IMR-90 (cell line): Measurements from ENCODE around the gene PLD1. TPM values are rescaled to one million over a fixed set of nuclear protein-coding genes. Genes with fewer than 3 reads are reported as not detected.

Experiments used
- ATAC-seq: fragments of 200-7000 bp; cut with Tn5 transposase; 2 replicates; pipeline ENCODE4 v1.9.1; 2020; ENCODE audit warnings: low read depth, mild to moderate bottlenecking, moderate library complexity
- BruUV-seq: library from RNA; stranded (reverse); fragments of 400-500 nt; replicated peaks from 2 replicates; lab custom pipeline; 2021; lab: Mats Ljungman, UMichigan
- CTCF ChIA-PET: fragments of 300-600 bp; formaldehyde crosslinking; extraction: SDS; loops from one replicate; lab custom pipeline; 2021; ENCODE audit warnings: antibody characterized with exemption; lab: Yijun Ruan, JAX
- POLR2A ChIA-PET: fragments of 300-600 bp; sonication (Branson Sonifier 250); formaldehyde crosslinking; loops from one replicate; lab custom pipeline; 2022; ENCODE audit warnings: antibody characterized with exemption; ENCODE audit not compliant: unreplicated experiment; lab: Charles Lee
- DNase-seq: peaks from one replicate; pipeline ENCODE4 v3.0.0; 2013
- H2AFZ ChIP-seq: replicated peaks from 2 replicates; pipeline ENCODE3; 2013; ENCODE audit warnings: low read length, mild to moderate bottlenecking; ENCODE audit not compliant: poor library complexity
- H2AK5ac ChIP-seq: 2 replicates; pipeline ENCODE4 v1.6.1; 2013; ENCODE audit warnings: low read depth, low read length, inconsistent platforms
- H2AK9ac ChIP-seq: replicated peaks from 2 replicates; pipeline ENCODE3; 2013; ENCODE audit warnings: mild to moderate bottlenecking, low read depth, low read length, moderate library complexity; ENCODE audit not compliant: poor library complexity
- H2BK120ac ChIP-seq: 2 replicates; pipeline ENCODE4 v1.6.1; 2013; ENCODE audit warnings: low read depth, low read length, inconsistent platforms
- H2BK15ac ChIP-seq: 3 replicates; pipeline ENCODE4 v1.6.1; 2013; ENCODE audit warnings: low read depth, low read length, inconsistent platforms
- H2BK20ac ChIP-seq: 2 replicates; pipeline ENCODE4 v1.6.1; 2013; ENCODE audit warnings: low read depth, mild to moderate bottlenecking, inconsistent platforms, low read length, moderate library complexity
- H2BK5ac ChIP-seq: 2 replicates; pipeline ENCODE4 v1.6.1; 2013; ENCODE audit warnings: mild to moderate bottlenecking, low read depth, low read length, inconsistent platforms; ENCODE audit not compliant: poor library complexity, severe bottlenecking
- H3K14ac ChIP-seq: replicated peaks from 2 replicates; pipeline ENCODE4 v1.6.1; 2013; ENCODE audit warnings: low read depth, low read length, inconsistent platforms
- H3K18ac ChIP-seq: 2 replicates; pipeline ENCODE4 v1.6.1; 2013; ENCODE audit warnings: low read depth, low read length, control low read depth
- H3K23ac ChIP-seq: 2 replicates; pipeline ENCODE4 v1.6.1; 2013; ENCODE audit warnings: low read depth, low read length, inconsistent platforms
- H3K27ac ChIP-seq: 2 replicates; pipeline ENCODE4 v1.5.1; 2013; ENCODE audit warnings: mild to moderate bottlenecking, control low read depth, low read length; ENCODE audit not compliant: insufficient read depth
- H3K27me3 ChIP-seq: 2 replicates; pipeline ENCODE4 v1.6.1; 2013; ENCODE audit warnings: low read length; ENCODE audit not compliant: control insufficient read depth, insufficient read depth
- H3K36me3 ChIP-seq: 2 replicates; pipeline ENCODE4 v1.6.1; 2013; ENCODE audit warnings: low read length, mixed read lengths; ENCODE audit not compliant: control insufficient read depth, insufficient read depth
- H3K4ac ChIP-seq: 2 replicates; pipeline ENCODE4 v1.6.1; 2013; ENCODE audit warnings: low read depth, low read length, inconsistent platforms
- H3K4me1 ChIP-seq: 2 replicates; pipeline ENCODE4 v1.6.1; 2013; ENCODE audit warnings: low read length, mixed read lengths; ENCODE audit not compliant: control insufficient read depth, insufficient read depth
- H3K4me2 ChIP-seq: 2 replicates; pipeline ENCODE4 v1.6.1; 2013; ENCODE audit warnings: low read depth, mild to moderate bottlenecking, control low read depth, low read length, moderate library complexity
- H3K4me3 ChIP-seq: 2 replicates; pipeline ENCODE4 v1.5.1; 2013; ENCODE audit warnings: low read depth, mild to moderate bottlenecking, control low read depth, low read length, moderate library complexity; ENCODE audit not compliant: insufficient read depth
- H3K56ac ChIP-seq: 2 replicates; pipeline ENCODE4 v1.6.1; 2013; ENCODE audit warnings: low read length, inconsistent platforms; ENCODE audit not compliant: insufficient read depth; ENCODE audit errors: extremely low read depth
- H3K79me1 ChIP-seq, 2 experiments: 2 replicates each; pipeline ENCODE4 v1.6.1; 2013; ENCODE audit warnings: low read length in 2 of 2, inconsistent platforms in 1 of 2, low read depth in 1 of 2
- H3K9ac ChIP-seq: 2 replicates; pipeline ENCODE4 v1.6.1; 2013; ENCODE audit warnings: low read depth, low read length, control low read depth
- H3K9me1 ChIP-seq: 2 replicates; pipeline ENCODE4 v1.6.1; 2013; ENCODE audit warnings: low read length, inconsistent platforms; ENCODE audit not compliant: insufficient read depth
- H3K9me3 ChIP-seq: 2 replicates; pipeline ENCODE4 v1.6.1; 2013; ENCODE audit warnings: low read length; ENCODE audit not compliant: control insufficient read depth, insufficient read depth
- H4K20me1 ChIP-seq: 2 replicates; pipeline ENCODE4 v1.6.1; 2013; ENCODE audit warnings: low read length, inconsistent platforms; ENCODE audit not compliant: insufficient read depth
- H4K5ac ChIP-seq: 2 replicates; pipeline ENCODE4 v1.6.1; 2013; ENCODE audit warnings: mild to moderate bottlenecking, low read depth, low read length, control low read depth
- H4K8ac ChIP-seq, 2 experiments: 2 replicates each; pipeline ENCODE4 v1.6.1; 2013; ENCODE audit warnings: low read depth in 2 of 2, low read length in 2 of 2, control low read depth in 1 of 2, inconsistent platforms in 1 of 2
- H4K91ac ChIP-seq: 2 replicates; pipeline ENCODE4 v1.6.1; 2013; ENCODE audit warnings: low read depth, low read length, inconsistent platforms; ENCODE audit not compliant: insufficient read depth
- BHLHE40 ChIP-seq: fragments of 150-350 bp; IDR thresholded peaks from 2 replicates; pipeline ENCODE4 v1.6.1; 2016; ENCODE audit warnings: mild to moderate bottlenecking, low read depth, low read length
- CEBPB ChIP-seq: IDR thresholded peaks from 2 replicates; pipeline ENCODE4 v1.6.1; 2012; ENCODE audit warnings: low read depth, low read length, improper control_type of control experiment
- MXI1 ChIP-seq: IDR thresholded peaks from 2 replicates; pipeline ENCODE4 v1.6.1; 2012; ENCODE audit warnings: low read depth, mild to moderate bottlenecking, low read length, moderate library complexity, borderline replicate concordance
- POLR2A ChIP-seq: IDR thresholded peaks from 2 replicates; pipeline ENCODE4 v1.6.1; 2012; ENCODE audit warnings: mild to moderate bottlenecking, low read depth, low read length
- WGBS, 2 experiments: methylation state at CpG; one replicate each; pipeline versions ENCODE4 v1.1.5 to v1.1.7; 2013; ENCODE audit warnings: missing lambda C conversion rate in 2 of 2; ENCODE audit not compliant: insufficient read length in 1 of 2; ENCODE audit errors: extremely low coverage in 2 of 2; 5-methylcytosine and 5-hydroxymethylcytosine counted together
- dilution Hi-C: fragments of 300-500 bp; cut with HindIII; formaldehyde crosslinking; loops from one replicate; pipeline ENCODE4 v1.14.3; 2018; ENCODE audit warnings: low sequenced_read_pairs; ENCODE audit not compliant: unreplicated experiment
- in situ Hi-C: fragments of 300-500 bp; cut with MboI; formaldehyde crosslinking; loops from 3 replicates; pipeline ENCODE4 v1.14.3; 2019; ENCODE audit warnings: low sequenced_read_pairs, inconsistent platforms, mixed read lengths
- intact Hi-C: fragments of 100-400 bp; cut with micrococcal nuclease; formaldehyde crosslinking; loops from 2 replicates; pipeline ENCODE4 v1.10.0; 2022
- polyA plus RNA-seq, 3 experiments: library from polyadenylated mRNA; depleted of rRNA; stranded (reverse); fragments of >200 nt; gene quantifications; 2 replicates each; pipeline ENCODE4 v1.2.3, GENCODE V29; 2012; ENCODE audit warnings: low replicate concordance in 1 of 3
- total RNA-seq: library from RNA; depleted of rRNA; stranded (reverse); fragments of >200 nt; gene quantifications from 2 replicates; pipeline ENCODE4 v1.2.3, GENCODE V29; 2012
- TF ChIP-seq, protein P1 (sequence below): fragments of 150-350 bp; IDR thresholded peaks from 2 replicates; pipeline ENCODE4 v1.6.1; 2017; ENCODE audit warnings: mild to moderate bottlenecking, antibody characterized with exemption, low read length, low read depth
- TF ChIP-seq, protein P2 (sequence below): conservative IDR thresholded peaks from 2 replicates; pipeline ENCODE4 v1.5.1; 2012; ENCODE audit warnings: mild to moderate bottlenecking, low read depth, low read length, improper control_type of control experiment

PLD1 gene
- total and polyA plus RNA-seq, 2 of the 4 experiments (the other 2 are of a cell fraction): 3.3 to 9.7 TPM

DNA sequence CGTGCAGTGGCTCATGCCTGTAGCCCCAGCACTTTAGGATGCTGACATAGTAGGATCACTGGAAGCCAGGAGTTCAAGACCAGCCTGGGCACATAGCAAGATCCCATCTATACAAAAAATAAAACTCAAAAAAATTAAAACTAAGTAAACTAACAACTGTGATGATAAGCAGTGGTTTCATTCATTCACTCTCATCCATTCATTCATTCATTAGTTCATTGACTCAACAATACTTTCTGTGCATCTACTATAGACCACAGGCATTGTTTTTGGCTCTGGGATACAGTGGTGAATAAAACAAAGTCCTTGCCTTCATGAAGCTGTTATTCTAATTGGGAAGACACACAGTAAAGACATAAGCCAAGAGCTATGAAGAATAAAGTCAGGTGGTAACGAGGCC, 25.3 kb upstream of the PLD1 start:
- 0 out of 4 replicates have a peak, but pooled peaks cover 0 to 4% of the 10 kb centered on the region in 2 experiments for H3K79me1 ChIP-seq
- TF ChIP-seq, protein P1, sequence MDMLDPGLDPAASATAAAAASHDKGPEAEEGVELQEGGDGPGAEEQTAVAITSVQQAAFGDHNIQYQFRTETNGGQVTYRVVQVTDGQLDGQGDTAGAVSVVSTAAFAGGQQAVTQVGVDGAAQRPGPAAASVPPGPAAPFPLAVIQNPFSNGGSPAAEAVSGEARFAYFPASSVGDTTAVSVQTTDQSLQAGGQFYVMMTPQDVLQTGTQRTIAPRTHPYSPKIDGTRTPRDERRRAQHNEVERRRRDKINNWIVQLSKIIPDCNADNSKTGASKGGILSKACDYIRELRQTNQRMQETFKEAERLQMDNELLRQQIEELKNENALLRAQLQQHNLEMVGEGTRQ: no peak
- TF ChIP-seq POLR2A (no peak), CEBPB (no peak), MXI1 (no peak), BHLHE40 (no peak)
- TF ChIP-seq, protein P2, sequence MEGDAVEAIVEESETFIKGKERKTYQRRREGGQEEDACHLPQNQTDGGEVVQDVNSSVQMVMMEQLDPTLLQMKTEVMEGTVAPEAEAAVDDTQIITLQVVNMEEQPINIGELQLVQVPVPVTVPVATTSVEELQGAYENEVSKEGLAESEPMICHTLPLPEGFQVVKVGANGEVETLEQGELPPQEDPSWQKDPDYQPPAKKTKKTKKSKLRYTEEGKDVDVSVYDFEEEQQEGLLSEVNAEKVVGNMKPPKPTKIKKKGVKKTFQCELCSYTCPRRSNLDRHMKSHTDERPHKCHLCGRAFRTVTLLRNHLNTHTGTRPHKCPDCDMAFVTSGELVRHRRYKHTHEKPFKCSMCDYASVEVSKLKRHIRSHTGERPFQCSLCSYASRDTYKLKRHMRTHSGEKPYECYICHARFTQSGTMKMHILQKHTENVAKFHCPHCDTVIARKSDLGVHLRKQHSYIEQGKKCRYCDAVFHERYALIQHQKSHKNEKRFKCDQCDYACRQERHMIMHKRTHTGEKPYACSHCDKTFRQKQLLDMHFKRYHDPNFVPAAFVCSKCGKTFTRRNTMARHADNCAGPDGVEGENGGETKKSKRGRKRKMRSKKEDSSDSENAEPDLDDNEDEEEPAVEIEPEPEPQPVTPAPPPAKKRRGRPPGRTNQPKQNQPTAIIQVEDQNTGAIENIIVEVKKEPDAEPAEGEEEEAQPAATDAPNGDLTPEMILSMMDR: no peak
- no peak overlapping the region for H3K23ac ChIP-seq
- H2AFZ ChIP-seq: no peak overlapping the region
- no peak overlapping the region for H3K4me3 ChIP-seq
- no peak overlapping the region for H3K4me2 ChIP-seq
- ATAC-seq (no peak), DNase-seq (no peak)
- peak overlapping the region; percentile 82; the same call in 2 of the 3 replicates for H2BK15ac ChIP-seq
- POLR2A ChIA-PET: no interaction called here
- BruUV-seq: no TSS peak
- peak overlapping the region; percentile 35 for H2BK20ac ChIP-seq
- 0 out of 2 replicates have a peak overlapping the region, but pooled peaks have one; percentile 34 for H4K91ac ChIP-seq
- dilution Hi-C loops: no loop called here
- H3K18ac ChIP-seq: peak overlapping the region; percentile 79; the same call in 1 of the 2 replicates
- no peaks in the 10 kb centered on the region for H3K27me3 ChIP-seq
- H3K4ac ChIP-seq: peak overlapping the region; percentile 29; the same call in 1 of the 2 replicates
- no peak overlapping the region for H3K56ac ChIP-seq
- peak overlapping the region; percentile 6 for H2BK5ac ChIP-seq
- no peak overlapping the region for H3K27ac ChIP-seq
- 0 out of 4 replicates have a peak overlapping the region, but pooled peaks of 1 of the 2 experiments have one; percentile 63 for H4K8ac ChIP-seq
- in situ Hi-C loops: no loop called here
- H2AK5ac ChIP-seq: peak overlapping the region; percentile 87
- no peak overlapping the region for H2AK9ac ChIP-seq
- CTCF ChIA-PET: no interaction called here
- H3K9me1 ChIP-seq: no peaks in the 10 kb centered on the region; the same call in 1 of the 2 replicates
- H3K14ac ChIP-seq: 0 out of 2 replicates have a peak overlapping the region, but pooled peaks have one; percentile 18
- H3K9me3 ChIP-seq: no peaks in the 10 kb centered on the region
- H4K20me1 ChIP-seq: no peaks in the 10 kb centered on the region
- 100% methylated on average over 1 of the region's 2 CpGs; no CpG with 5 or more reads in 1 of the 2 experiments for WGBS, 2 experiments
- intact Hi-C loops: no loop called here
- peak overlapping the region; percentile 47; the same call in 1 of the 2 replicates for H4K5ac ChIP-seq
- H3K4me1 ChIP-seq: peaks cover 7% of the 10 kb centered on the region
- no peak overlapping the region; the same call in 1 of the 2 replicates for H2BK120ac ChIP-seq
- H3K36me3 ChIP-seq: no peaks in the 10 kb centered on the region
- no peak overlapping the region for H3K9ac ChIP-seq
